ENCODE results near the gene ULK4.

DNA sequence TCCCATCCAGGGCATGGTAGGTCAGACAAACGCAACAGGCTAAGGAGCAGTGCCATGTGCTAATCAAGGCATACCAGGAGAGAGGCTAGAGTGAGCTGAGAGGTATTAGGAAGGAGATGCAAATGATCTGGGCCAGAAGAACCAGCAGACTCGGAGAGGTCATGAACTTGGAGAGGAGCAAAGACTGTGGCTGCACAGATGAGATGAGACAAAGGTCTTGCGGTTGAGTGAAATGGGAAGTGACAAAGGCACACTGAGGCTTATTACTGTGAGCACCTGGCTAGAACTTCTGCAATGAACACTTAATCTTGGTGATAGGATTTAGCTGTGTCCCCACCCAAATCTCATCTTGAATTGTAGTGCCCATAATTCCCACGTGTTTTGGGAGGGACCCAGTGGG is 380.2 kb downstream of the ULK4 start:
- TF ChIP-seq POLR2A (IDR thresholded peaks at IDR 0.05; ENCODE audit: low read depth, low read length) (no peak), FOS (IDR thresholded peaks at IDR 0.05; ENCODE audit: low read depth, low read length) (no peak), RAD21 (IDR thresholded peaks at IDR 0.05; ENCODE audit: low read length) (no peak), RFX5 (IDR thresholded peaks at IDR 0.05; ENCODE audit: low read depth, low read length) (no peak), MAZ (IDR thresholded peaks at IDR 0.05; ENCODE audit: borderline replicate concordance, low read depth, low read length) (no peak), MXI1 (IDR thresholded peaks at IDR 0.05; ENCODE audit: borderline replicate concordance, low read depth, low read length) (no peak), CEBPB (IDR thresholded peaks at IDR 0.05; ENCODE audit: low read depth, low read length) (no peak), RCOR1 (IDR thresholded peaks at IDR 0.05; ENCODE audit: insufficient replicate concordance, low read length) (no peak)
- TF ChIP-seq, protein P1, sequence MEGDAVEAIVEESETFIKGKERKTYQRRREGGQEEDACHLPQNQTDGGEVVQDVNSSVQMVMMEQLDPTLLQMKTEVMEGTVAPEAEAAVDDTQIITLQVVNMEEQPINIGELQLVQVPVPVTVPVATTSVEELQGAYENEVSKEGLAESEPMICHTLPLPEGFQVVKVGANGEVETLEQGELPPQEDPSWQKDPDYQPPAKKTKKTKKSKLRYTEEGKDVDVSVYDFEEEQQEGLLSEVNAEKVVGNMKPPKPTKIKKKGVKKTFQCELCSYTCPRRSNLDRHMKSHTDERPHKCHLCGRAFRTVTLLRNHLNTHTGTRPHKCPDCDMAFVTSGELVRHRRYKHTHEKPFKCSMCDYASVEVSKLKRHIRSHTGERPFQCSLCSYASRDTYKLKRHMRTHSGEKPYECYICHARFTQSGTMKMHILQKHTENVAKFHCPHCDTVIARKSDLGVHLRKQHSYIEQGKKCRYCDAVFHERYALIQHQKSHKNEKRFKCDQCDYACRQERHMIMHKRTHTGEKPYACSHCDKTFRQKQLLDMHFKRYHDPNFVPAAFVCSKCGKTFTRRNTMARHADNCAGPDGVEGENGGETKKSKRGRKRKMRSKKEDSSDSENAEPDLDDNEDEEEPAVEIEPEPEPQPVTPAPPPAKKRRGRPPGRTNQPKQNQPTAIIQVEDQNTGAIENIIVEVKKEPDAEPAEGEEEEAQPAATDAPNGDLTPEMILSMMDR (conservative IDR thresholded peaks at IDR 0.05; ENCODE audit: low read depth, low read length), result no peak
